Left ventricle myocardium superior (tissue), 1 donor: ENCODE measurements around the gene BAG2. TPM values are rescaled to one million over a fixed set of nuclear protein-coding genes. Genes with fewer than 3 reads are reported as not detected.

Experiments used
- ATAC-seq: fragments of 200-7000 bp; cut with Tn5 transposase; one replicate; pipeline ENCODE4 v1.9.1; 2020; ENCODE audit warnings: mild to moderate bottlenecking, moderate library complexity
- DNase-seq: peaks from one replicate; pipeline ENCODE4 v3.0.0-alpha.2; 2020
- intact Hi-C: fragments of 100-400 bp; cut with micrococcal nuclease; formaldehyde crosslinking; loops from one replicate; pipeline ENCODE4 v1.11.0; 2022
- long read RNA-seq: library from polyadenylated mRNA; unstranded; transcript quantifications from one replicate; pipeline ENCODE4 v2.0.0, GENCODE V29; 2021
- total RNA-seq: library from RNA; stranded (reverse); fragmentation: NEBNext Ultra II Directional; extraction: Animal tissue kit (Norgen Biotek cat#: 25700); gene quantifications from one replicate; pipeline ENCODE4 v1.2.1, GENCODE V29; 2021
- donor health status: DM: no; HTN: yes; CAD: no; lungs with severe emphysema.

BAG2 gene
- total RNA-seq: 14.8 TPM
- long read RNA-seq, full-length matches to known transcripts: 112 of 120 reads
- long read RNA-seq, partial matches to known transcripts: 0 of 120 reads
- long read RNA-seq, other reads (novel, unspliced or antisense): 8 of 120 reads

- ATAC-seq (peak; percentile 97), DNase-seq (peak; percentile 93)
- intact Hi-C loops: loop anchor here (10.0 kb wide), 1 partner anchor 142 kb away; the partner anchor contains the start of gene PRIM2
These were observed at the start of gene BAG2 for GRCh38 chr6:57172136-57173055. TSS of gene BAG2 (plus strand) at chr6:57172326. CDS start at chr6:57172698, 372 bp downstream.

GRCh38 chr6:57123111-57123510 is 49.0 kb upstream of the BAG2 start:
- ATAC-seq: no peak
- DNase-seq: no peak
- intact Hi-C loops: no loop called here

- no peak for DNase-seq
- no peak for ATAC-seq
- intact Hi-C loops: no loop called here
These were observed 44.4 kb upstream of the BAG2 start for GRCh38 chr6:57127763-57128162.

- intact Hi-C loops: no loop called here
- DNase-seq (no peak), ATAC-seq (peak; percentile 35)
These were observed 41.4 kb upstream of the BAG2 start for GRCh38 chr6:57130661-57131177.

GRCh38 chr6:57134954-57135353 is 37.2 kb upstream of the BAG2 start:
- ATAC-seq (no peak), DNase-seq (no peak)
- intact Hi-C loops: no loop called here

- intact Hi-C loops: no loop called here
- no peak for ATAC-seq
- DNase-seq: no peak
These were observed 36.2 kb upstream of the BAG2 start for GRCh38 chr6:57135885-57136284.

- intact Hi-C loops: no loop called here
- DNase-seq (no peak), ATAC-seq (no peak)
These were observed 34.8 kb upstream of the BAG2 start for GRCh38 chr6:57137350-57137749.

- DNase-seq: no peak
- intact Hi-C loops: no loop called here
- no peak for ATAC-seq
These were observed 34.1 kb upstream of the BAG2 start for GRCh38 chr6:57138026-57138425.

GRCh38 chr6:57141451-57142177 is 30.5 kb upstream of the BAG2 start:
- DNase-seq (no peak), ATAC-seq (no peak)
- intact Hi-C loops: no loop called here

- ATAC-seq: no peak
- intact Hi-C loops: no loop called here
- DNase-seq: no peak
These were observed 30.0 kb upstream of the BAG2 start for GRCh38 chr6:57142178-57142525.

- ATAC-seq (no peak), DNase-seq (no peak)
- intact Hi-C loops: no loop called here
These were observed 28.4 kb upstream of the BAG2 start for GRCh38 chr6:57143690-57144089.

- intact Hi-C loops: no loop called here
- no peak for DNase-seq
- ATAC-seq: no peak
These were observed 24.7 kb upstream of the BAG2 start for GRCh38 chr6:57147401-57147800.

GRCh38 chr6:57147955-57148858 is 23.9 kb upstream of the BAG2 start:
- intact Hi-C loops: no loop called here
- ATAC-seq (no peak), DNase-seq (no peak)

- DNase-seq (no peak), ATAC-seq (no peak)
- intact Hi-C loops: no loop called here
These were observed 13.5 kb upstream of the BAG2 start for GRCh38 chr6:57158658-57159057.

GRCh38 chr6:57159127-57159526 is 13.0 kb upstream of the BAG2 start:
- DNase-seq: no peak
- intact Hi-C loops: no loop called here

GRCh38 chr6:57162028-57162427 is 10.1 kb upstream of the BAG2 start:
- intact Hi-C loops: no loop called here
- no peak for ATAC-seq

More at GRCh38 chr6:57159127-57159526, 13.0 kb upstream of the BAG2 start:
- ATAC-seq: no peak

GRCh38 chr6:57162516-57162915 is 9.6 kb upstream of the BAG2 start:
- intact Hi-C loops: no loop called here
- no peak for DNase-seq
- no peak for ATAC-seq

More at GRCh38 chr6:57162028-57162427, 10.1 kb upstream of the BAG2 start:
- no peak for DNase-seq

- no peak for ATAC-seq
- DNase-seq: no peak
- intact Hi-C loops: no loop called here
These were observed 8.2 kb upstream of the BAG2 start for GRCh38 chr6:57163956-57164355.

- DNase-seq: no peak
- intact Hi-C loops: no loop called here
These were observed 7.0 kb upstream of the BAG2 start for GRCh38 chr6:57165080-57165479.

More at GRCh38 chr6:57165080-57165479, 7.0 kb upstream of the BAG2 start:
- ATAC-seq: no peak
